Erythroblast (primary cell): Measurements from ENCODE around the gene TPRX1.
"Not testable (repeated sequence)": the region's sequence is repeated elsewhere in the genome, so short reads cannot be mapped to it uniquely, and the experiment has no call there.

Experiments
- DNase-seq, 2 experiments: peaks; one replicate each; lab custom pipeline; 2025; lab: John Stamatoyannopoulos, UW
- GATA1 ChIP-seq: IDR thresholded peaks from 2 replicates; pipeline ENCODE4 v1.6.1; 2011; ENCODE audit warnings: low read depth, mild to moderate bottlenecking, control low read depth, low read length, moderate library complexity
- POLR2A ChIP-seq: IDR thresholded peaks from 2 replicates; pipeline ENCODE4 v1.6.1; 2011; ENCODE audit warnings: mild to moderate bottlenecking, low read length

The TPRX1 gene

DNA sequence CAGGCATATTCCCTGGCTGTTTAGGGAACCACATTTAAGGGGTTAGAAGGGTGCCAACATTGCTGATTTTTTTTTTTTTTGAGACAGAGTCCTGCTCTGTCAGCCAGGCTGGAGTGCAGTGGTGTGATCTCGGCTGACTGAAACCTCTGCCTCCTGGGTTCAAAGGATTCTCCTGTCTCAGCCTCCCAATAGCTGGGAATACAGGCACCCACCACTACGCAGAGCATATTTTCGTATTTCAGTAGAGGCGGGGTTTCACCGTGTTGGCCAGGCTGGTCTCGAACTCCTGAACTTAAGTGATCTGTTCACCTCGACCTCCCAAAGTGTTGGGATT is 9.6 kb upstream of the TPRX1 start:
- TF ChIP-seq GATA1 (no peak), POLR2A (no peak)
- DNase-seq, result no peak

DNA sequence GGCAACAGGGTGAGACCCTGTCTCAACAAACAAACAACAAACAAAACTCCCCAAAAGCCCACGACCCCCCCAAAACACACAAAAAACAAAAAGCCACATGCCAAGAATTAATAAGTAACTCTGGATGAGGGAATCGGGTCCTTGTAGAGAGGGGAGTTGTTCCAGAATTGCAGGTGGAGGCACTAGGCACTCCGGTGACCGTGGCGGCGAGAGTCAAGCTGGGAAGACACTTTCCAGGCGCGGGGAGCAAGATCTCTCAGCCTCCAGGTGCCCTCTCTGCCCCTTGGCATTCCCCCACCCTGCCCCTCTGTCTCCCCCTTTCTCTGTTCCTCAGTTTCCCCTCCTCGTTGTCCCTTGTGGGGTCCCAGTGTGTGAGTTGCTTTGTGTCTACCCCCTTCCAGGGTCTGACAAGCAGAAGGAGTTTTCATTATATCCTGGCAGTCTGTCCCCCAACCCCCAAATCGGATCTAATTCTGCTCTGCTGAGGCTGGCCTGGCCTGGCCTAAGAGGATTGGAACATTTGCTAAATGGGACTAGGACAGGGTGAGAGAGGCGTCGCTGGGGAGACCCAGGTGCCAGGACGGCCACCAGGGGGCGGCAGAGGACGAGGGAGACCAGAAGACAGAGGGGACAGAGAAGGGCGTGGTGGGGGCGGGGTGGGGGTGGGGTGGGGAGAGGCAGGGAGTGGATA is 9.1 kb upstream of the TPRX1 start:
- peak; percentile 71 to 81 for DNase-seq
- TF ChIP-seq POLR2A, result no peak
- no peak for TF ChIP-seq GATA1

GRCh38 chr19:47806435-47806834 is 2.1 kb upstream of the TPRX1 start:
- TF ChIP-seq GATA1 (no peak), POLR2A (no peak)
- no peak for DNase-seq

- no peak for TF ChIP-seq GATA1
- no peak for DNase-seq
These were observed 962 bp upstream of the TPRX1 start for GRCh38 chr19:47805313-47805712.

DNA sequence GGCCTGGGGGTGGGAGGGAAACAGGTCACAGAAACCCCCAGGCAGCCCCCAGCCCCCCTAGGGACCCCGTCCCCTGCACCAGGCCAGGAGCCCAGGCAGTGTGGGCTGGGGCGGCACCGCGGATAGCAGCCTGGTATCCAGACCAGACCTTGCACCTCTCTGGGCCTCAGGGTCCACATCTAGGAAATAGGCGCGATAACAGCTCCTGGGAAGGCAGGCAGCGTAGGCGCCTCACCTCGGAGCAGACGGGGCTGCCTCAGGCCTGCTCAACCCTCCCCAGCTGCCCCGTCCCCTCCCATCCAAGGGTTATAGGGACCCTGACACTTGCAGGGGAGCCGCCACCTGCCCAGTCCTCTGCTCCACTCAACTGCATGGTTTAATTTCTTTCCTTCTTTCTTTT is 680 bp downstream of the TPRX1 start:
- not testable (repeated sequence) for DNase-seq

- DNase-seq, result not testable (repeated sequence)
These were observed 1.2 kb downstream of the TPRX1 start for GRCh38 chr19:47803148-47803547.

GRCh38 chr19:47802521-47803043 is 1.8 kb downstream of the TPRX1 start:
- TF ChIP-seq GATA1 (no peak), POLR2A (no peak)
- DNase-seq, result no peak

DNA sequence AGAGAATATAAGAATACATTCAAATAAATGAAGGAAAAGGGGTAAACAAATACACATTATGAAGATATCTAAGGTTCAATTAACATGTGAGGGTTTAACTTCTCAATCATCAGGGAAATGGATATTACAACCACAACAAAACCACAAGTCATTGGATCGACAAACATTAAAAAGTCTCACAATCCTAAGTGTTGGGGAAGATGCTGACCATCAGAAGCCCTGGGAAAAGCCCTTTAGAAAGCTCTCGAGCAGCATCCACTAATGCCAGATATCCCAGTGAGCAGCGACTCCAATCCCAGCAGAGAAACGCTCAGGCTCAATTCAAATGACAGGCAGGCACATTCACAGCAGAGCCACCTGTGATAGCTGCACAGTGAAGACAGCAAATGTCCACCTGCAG is 3.1 kb downstream of the TPRX1 start:
- TF ChIP-seq POLR2A (no peak), GATA1 (no peak)
- no peak for DNase-seq

GRCh38 chr19:47798904-47799266 is 5.5 kb downstream of the TPRX1 start:
- TF ChIP-seq POLR2A (no peak), GATA1 (no peak)

DNA sequence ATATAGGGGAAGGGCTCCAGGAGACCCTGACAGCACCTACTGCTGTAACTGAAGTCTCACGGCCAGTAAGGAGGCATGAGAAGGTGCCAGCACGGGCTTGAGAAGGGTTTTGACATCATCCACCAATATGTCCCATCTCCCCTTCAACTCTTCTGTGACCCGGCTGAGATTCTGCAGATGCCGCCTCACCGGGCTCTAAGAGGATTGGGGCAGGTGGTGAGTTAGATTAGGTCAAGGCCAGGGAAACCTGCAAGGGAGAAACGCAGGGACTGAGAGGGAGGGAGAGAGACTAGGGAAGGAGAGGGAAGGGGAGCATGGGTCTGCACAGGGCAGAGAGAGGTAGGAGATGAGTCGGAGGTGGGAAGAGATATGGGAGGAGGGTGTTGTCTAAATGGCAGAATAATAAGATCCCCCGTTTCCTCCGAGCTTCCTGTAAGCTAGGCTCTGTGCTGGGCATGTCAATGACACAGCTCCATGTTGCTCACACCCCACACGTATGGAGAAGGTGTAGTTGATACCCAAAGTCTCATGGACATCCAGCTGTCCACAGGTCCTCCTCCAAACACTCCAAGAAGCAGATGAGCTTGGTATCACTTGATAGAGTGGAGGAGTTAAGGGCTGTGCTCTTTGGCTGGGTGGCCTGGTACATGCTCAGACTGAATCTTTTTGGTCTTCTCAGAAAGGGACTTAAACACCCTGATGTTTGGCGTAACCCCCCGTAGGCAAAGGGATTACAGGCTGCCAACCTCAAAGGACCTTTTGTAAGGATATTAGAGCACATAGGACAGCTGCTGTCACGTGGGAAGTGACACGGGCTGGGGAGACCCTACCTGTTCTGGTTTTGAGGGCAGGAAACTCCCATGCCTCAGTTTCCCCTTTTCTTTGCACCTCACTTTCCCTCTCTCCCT is 6.1 kb downstream of the TPRX1 start:
- DNase-seq, result no peak
- TF ChIP-seq POLR2A (no peak), GATA1 (no peak)

More at GRCh38 chr19:47798904-47799266, 5.5 kb downstream of the TPRX1 start:
- no peak for DNase-seq

GRCh38 chr19:47796785-47797184 is 7.6 kb downstream of the TPRX1 start:
- no peak for DNase-seq

GRCh38 chr19:47794526-47794925 is 9.8 kb downstream of the TPRX1 start:
- DNase-seq, result no peak
- TF ChIP-seq POLR2A (no peak), GATA1 (no peak)

More at GRCh38 chr19:47796785-47797184, 7.6 kb downstream of the TPRX1 start:
- no peak for TF ChIP-seq POLR2A
- TF ChIP-seq GATA1, result no peak

GRCh38 chr19:47792616-47793015 is 11.7 kb downstream of the TPRX1 start:
- no peak for DNase-seq
- TF ChIP-seq POLR2A, result no peak
- TF ChIP-seq GATA1, result no peak

DNA sequence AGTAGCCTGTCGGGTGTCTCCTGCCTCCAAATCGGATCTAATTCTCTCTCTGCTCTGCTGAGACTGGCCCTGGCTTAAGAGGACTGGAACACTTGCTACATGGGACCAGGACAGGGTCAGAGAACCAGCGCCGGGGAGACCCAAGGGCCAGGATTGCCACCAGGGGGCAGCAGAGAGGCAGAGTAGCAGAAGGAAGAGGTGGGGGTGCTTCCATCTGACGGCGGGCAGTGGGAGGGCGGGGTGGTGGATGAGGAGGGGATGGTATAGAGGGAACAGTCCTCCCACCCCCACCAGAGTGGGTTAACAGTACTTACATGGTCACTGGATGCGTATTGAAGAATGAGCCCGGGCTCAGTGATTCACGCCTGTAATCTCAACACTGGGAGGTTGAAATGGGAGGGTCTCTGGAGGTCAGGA is 13.9 kb downstream of the TPRX1 start:
- no peak for TF ChIP-seq GATA1
- TF ChIP-seq POLR2A, result no peak
- peak; percentile 63 to 79 for DNase-seq

DNA sequence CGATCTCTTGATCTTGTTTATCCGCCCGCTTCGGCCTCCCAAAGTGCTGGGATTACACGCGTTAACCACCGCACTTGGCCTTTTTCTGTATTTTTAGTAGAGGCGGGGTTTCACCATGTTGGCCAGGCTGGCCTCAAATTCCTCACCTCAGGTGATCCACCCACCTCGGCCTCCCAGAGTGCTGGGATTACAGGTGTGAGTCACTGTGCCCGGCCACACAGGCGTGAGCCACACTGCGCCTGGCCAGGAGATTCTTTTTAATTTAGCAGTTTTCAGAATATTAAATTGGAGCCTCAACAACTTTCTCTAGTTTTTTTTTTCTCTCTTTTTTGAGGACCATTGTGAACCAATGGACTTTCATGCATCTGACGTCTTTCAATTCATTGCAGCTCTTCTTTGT is 14.5 kb downstream of the TPRX1 start:
- DNase-seq, result not testable (repeated sequence)

DNA sequence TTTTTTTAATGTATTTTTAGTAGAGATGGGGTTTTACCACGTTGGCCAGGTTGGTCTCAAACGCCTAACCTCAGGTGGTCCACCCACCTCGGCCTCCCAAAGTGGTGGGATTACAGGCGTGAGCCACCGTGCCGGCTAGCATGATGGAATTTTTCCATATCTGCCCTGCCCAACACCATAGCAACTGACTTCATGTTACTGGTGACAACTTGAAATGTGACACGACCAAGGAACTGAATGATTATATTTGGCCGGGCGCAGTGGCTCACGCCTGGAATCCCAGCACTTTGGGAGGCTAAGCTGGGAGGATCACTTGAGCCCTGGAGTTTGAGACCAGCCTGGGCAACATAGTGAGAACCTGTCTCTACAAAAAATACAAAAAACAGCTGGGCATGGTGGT is 17.0 kb downstream of the TPRX1 start:
- DNase-seq, result not testable (repeated sequence)
